Measurements from ENCODE around the gene DOCK2. TPM values are rescaled to one million over a fixed set of nuclear protein-coding genes. Genes with fewer than 3 reads are reported as not detected.

Gene DOCK2
- polyA plus RNA-seq, 2 of the 4 experiments (the other 2 are of a cell fraction) = 2.1 to 4.6 TPM

DNA sequence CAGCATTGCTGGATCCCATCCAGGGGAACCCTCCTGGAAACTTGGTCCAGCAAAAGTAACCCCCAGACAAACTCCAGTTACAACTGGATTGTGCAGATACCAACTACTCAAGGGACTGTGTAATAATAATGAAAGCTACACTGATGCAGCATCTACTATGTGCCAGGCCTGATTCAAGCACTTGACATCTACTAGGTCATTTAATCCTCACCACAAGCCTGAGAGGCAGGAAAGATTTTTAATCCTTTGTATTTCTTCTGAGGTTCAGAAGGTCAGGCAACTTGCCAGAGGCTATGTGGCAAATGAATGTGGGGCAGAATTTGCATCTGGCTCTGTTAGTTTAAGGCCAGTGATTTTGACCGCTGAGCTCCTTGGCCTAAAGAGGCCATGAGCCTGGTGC, 439.1 kb downstream of the DOCK2 start:
- ATAC-seq = no peak
- ChIA-PET POLR2A (no interaction called here), CTCF (no interaction called here)
- Histone ChIP-seq H3K4me3 (no peak overlapping the region), H3K9me3 (no peaks in the 10 kb centered on the region), H3K27ac (no peak overlapping the region), H3K4me1 (no peaks in the 10 kb centered on the region), H3K4me2 (no peak overlapping the region)
- DNase-seq (ENCODE audit: low read depth in 1 of 2, low spot score in 1 of 2) = no peak
- TF ChIP-seq FOXS1 (CRISPR knock-in tag; IDR thresholded peaks at IDR 0.05) (no peak), HDAC2 (IDR thresholded peaks at IDR 0.05) (no peak), ESRRA (IDR thresholded peaks at IDR 0.05; ENCODE audit: borderline replicate concordance, low read length) (no peak), BHLHE40 (IDR thresholded peaks at IDR 0.05; ENCODE audit: low read depth, low read length) (no peak), RARB (CRISPR knock-in tag; IDR thresholded peaks at IDR 0.05) (no peak), TP53 (CRISPR knock-in tag; IDR thresholded peaks at IDR 0.05) (no peak), PBX3 (IDR thresholded peaks at IDR 0.05) (no peak), EHMT2 (IDR thresholded peaks at IDR 0.05; ENCODE audit: low read depth) (no peak), EHF (CRISPR knock-in tag; IDR thresholded peaks at IDR 0.05) (no peak), HOXB5 (CRISPR knock-in tag; IDR thresholded peaks at IDR 0.05) (no peak), MYC (IDR thresholded peaks at IDR 0.05; ENCODE audit: borderline replicate concordance, low read length) (no peak)
- FAIRE-seq = no peak
- WGBS (ENCODE audit: missing lambda C conversion rate) = 93% methylated on average over 1 of the region's 1 CpG

GRCh38 chr5:170076739-170077138, 439.7 kb downstream of the DOCK2 start:
- H3K27ac ChIP-seq = no peak overlapping the region
- DNase-seq (ENCODE audit: low read depth in 1 of 2, low spot score in 1 of 2) (no peak), FAIRE-seq (no peak), ATAC-seq (no peak)
- no peak overlapping the region for H3K4me2 ChIP-seq
- TF ChIP-seq CHD2 (IDR thresholded peaks at IDR 0.05; ENCODE audit: low read length, partially characterized antibody) (no peak), TP53 (CRISPR knock-in tag; IDR thresholded peaks at IDR 0.05) (no peak), MAZ (IDR thresholded peaks at IDR 0.05; ENCODE audit: borderline replicate concordance, low read depth, low read length) (no peak), SMC3 (IDR thresholded peaks at IDR 0.05) (no peak), HOXB13 (CRISPR knock-in tag; IDR thresholded peaks at IDR 0.05; ENCODE audit: low read depth) (no peak), ZFP36 (IDR thresholded peaks at IDR 0.05; ENCODE audit: borderline replicate concordance, partially characterized antibody) (no peak), PHF8 (IDR thresholded peaks at IDR 0.05; ENCODE audit: borderline replicate concordance, low read depth) (no peak), KDM5A (IDR thresholded peaks at IDR 0.05) (no peak), MYC (IDR thresholded peaks at IDR 0.05; ENCODE audit: borderline replicate concordance, low read length) (no peak), RAD21 (conservative IDR thresholded peaks at IDR 0.05 in 1 of 2, IDR thresholded peaks at IDR 0.05 in 1 of 2) (no peak)
- TF ChIP-seq, protein P1, sequence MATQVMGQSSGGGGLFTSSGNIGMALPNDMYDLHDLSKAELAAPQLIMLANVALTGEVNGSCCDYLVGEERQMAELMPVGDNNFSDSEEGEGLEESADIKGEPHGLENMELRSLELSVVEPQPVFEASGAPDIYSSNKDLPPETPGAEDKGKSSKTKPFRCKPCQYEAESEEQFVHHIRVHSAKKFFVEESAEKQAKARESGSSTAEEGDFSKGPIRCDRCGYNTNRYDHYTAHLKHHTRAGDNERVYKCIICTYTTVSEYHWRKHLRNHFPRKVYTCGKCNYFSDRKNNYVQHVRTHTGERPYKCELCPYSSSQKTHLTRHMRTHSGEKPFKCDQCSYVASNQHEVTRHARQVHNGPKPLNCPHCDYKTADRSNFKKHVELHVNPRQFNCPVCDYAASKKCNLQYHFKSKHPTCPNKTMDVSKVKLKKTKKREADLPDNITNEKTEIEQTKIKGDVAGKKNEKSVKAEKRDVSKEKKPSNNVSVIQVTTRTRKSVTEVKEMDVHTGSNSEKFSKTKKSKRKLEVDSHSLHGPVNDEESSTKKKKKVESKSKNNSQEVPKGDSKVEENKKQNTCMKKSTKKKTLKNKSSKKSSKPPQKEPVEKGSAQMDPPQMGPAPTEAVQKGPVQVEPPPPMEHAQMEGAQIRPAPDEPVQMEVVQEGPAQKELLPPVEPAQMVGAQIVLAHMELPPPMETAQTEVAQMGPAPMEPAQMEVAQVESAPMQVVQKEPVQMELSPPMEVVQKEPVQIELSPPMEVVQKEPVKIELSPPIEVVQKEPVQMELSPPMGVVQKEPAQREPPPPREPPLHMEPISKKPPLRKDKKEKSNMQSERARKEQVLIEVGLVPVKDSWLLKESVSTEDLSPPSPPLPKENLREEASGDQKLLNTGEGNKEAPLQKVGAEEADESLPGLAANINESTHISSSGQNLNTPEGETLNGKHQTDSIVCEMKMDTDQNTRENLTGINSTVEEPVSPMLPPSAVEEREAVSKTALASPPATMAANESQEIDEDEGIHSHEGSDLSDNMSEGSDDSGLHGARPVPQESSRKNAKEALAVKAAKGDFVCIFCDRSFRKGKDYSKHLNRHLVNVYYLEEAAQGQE (IDR thresholded peaks at IDR 0.05) = no peak
- TF ChIP-seq, protein P2, sequence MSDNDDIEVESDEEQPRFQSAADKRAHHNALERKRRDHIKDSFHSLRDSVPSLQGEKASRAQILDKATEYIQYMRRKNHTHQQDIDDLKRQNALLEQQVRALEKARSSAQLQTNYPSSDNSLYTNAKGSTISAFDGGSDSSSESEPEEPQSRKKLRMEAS (IDR thresholded peaks at IDR 0.05) = no peak
- no peaks in the 10 kb centered on the region for H3K9me3 ChIP-seq
- no peaks in the 10 kb centered on the region for H3K4me1 ChIP-seq
- POLR2A ChIA-PET = no interaction called here
- CTCF ChIA-PET = no interaction called here
- H3K4me3 ChIP-seq = no peak overlapping the region

DNA sequence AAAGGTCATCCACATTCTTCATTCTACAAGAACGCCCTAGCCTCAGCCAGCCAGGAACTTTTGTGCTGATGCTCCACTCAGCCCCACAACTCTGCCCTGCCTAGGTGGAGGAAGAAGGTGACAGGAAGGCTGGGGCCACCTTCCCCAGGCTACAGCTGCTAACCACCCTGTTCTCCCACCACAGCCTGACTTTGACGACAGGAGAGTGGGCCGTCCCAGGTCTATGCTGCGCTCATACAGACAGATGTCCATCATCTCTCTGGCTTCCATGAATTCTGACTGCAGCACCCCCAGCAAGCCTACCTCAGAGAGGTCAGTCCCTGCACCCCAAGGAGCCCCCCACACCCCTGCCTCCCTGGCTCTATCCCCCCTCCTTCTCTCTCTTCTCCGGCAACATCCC, 440.5 kb downstream of the DOCK2 start:
- no peak for ATAC-seq
- Histone ChIP-seq H3K9me3 (no peaks in the 10 kb centered on the region), H3K27ac (no peak overlapping the region), H3K4me1 (no peaks in the 10 kb centered on the region), H3K4me3 (no peak overlapping the region), H3K4me2 (no peak overlapping the region)
- TF ChIP-seq SMC3 (IDR thresholded peaks at IDR 0.05) (no peak), FOSL2 (IDR thresholded peaks at IDR 0.05) (no peak), FOSL2 (CRISPR knock-in tag; IDR thresholded peaks at IDR 0.05) (no peak), TFCP2L1 (CRISPR knock-in tag; IDR thresholded peaks at IDR 0.05) (no peak), HDAC2 (IDR thresholded peaks at IDR 0.05) (no peak), EP300 (IDR thresholded peaks at IDR 0.05) (no peak), ZC3H11A (IDR thresholded peaks at IDR 0.05) (no peak), KDM1A (IDR thresholded peaks at IDR 0.05; ENCODE audit: low read depth) (no peak), MAFK (IDR thresholded peaks at IDR 0.05; ENCODE audit: partially characterized antibody) (no peak), POLR2AphosphoS2 (conservative IDR thresholded peaks at IDR 0.05; ENCODE audit: low read length) (no peak), HMGXB4 (CRISPR knock-in tag; IDR thresholded peaks at IDR 0.05; ENCODE audit: borderline replicate concordance) (no peak)
- CTCF ChIA-PET = no interaction called here
- DNase-seq (ENCODE audit: low read depth in 1 of 2, low spot score in 1 of 2) = no peak
- FAIRE-seq = no peak
- 85% methylated on average over 5 of the region's 5 CpGs for WGBS (ENCODE audit: missing lambda C conversion rate)
- POLR2A ChIA-PET = no interaction called here

All from A549 (cell line).